ELF-1 (cell line): ENCODE measurements around the gene CNPY3.
A peak's percentile ranks its signal among the peaks of the same experiment; 100 is the strongest.

Source experiments
- DNase-seq: peaks from one replicate; pipeline ENCODE4 v3.0.0-alpha.2; 2016; ENCODE audit warnings: low read depth, low spot score

CNPY3 gene

GRCh38 chr6:42981836-42982235 is 52.6 kb downstream of the CNPY3 start:
- no peak for DNase-seq

GRCh38 chr6:42984001-42984923 is 55.0 kb downstream of the CNPY3 start, which contains the start of gene PPP2R5D:
Gene PPP2R5D, plus strand, starts transcription at chr6:42984570. Its CDS starts 108 bp downstream, at chr6:42984678.
- peak; percentile 99 for DNase-seq

GRCh38 chr6:42984924-42985475 is 55.7 kb downstream of the CNPY3 start:
- peak; percentile 40 for DNase-seq

GRCh38 chr6:42987533-42988451 is 58.5 kb downstream of the CNPY3 start:
- no peak for DNase-seq

- DNase-seq = no peak
These were observed 59.3 kb downstream of the CNPY3 start for GRCh38 chr6:42988486-42989020.
